ENCODE results near the gene DCTN4.

- TF ChIP-seq CTCF (conservative IDR thresholded peaks at IDR 0.05; ENCODE audit: low read depth, low read length) (no peak), EZH2 (IDR thresholded peaks at IDR 0.05; ENCODE audit: low read length, unreplicated experiment) (no peak)
Measured at GRCh38 chr5:150670948-150671310, 87.9 kb downstream of the DCTN4 start.

Measured in PC-3 (cell line).